Measurements from ENCODE around the gene RAPGEF1.

DNA sequence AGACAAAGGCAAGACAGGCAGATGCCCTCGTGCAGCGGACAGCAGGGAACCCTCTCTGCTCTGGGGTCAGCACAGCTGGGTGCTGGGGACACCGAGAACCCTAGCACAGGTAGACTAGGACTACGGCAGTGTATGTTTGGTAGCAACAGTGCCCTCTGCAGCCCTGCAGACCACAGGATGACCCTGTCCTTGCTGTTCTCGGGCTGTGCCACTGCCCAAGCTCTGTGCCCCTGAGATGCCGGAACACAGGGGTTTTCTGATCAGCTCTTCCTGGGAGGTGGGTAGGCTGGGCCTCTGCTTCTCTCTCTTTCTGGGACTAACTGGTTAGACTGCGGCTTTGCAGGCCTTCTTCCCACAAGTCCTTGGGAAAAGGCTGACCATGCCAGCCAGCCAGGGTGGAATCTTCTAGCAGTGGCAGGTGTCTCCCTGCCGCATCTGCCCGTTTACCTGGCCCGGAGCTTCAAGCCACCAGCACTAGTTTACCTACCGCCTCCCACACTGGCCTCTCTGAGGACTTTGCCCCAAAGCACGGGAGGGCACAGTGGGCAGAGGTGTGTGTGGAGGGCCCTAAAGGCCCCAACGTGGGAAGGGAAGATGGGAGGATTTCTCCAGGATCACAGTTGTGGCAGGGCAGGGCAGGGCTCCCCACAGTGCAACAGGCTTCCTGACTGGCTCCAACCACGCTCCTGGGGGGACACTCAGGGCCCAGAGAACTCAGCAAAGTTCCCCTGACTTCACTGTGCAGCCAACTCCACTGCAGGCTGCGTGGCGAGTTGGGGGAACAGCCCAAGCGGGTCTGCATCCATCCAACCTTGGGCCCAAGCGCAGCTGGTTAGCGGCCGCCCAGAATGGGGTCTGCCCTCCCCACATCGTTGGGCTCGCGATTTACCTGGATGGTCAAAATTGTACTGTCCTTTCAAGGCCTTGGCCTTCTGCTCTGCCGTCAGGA is 210.0 kb downstream of the RAPGEF1 start:
- TF ChIP-seq GABPA (IDR thresholded peaks at IDR 0.05; ENCODE audit: low read depth) (no peak), POLR2AphosphoS5 (IDR thresholded peaks at IDR 0.05; ENCODE audit: low read depth) (no peak), SPI1 (IDR thresholded peaks at IDR 0.05; ENCODE audit: borderline replicate concordance, low read depth) (no peak)
- TF ChIP-seq, protein P1, sequence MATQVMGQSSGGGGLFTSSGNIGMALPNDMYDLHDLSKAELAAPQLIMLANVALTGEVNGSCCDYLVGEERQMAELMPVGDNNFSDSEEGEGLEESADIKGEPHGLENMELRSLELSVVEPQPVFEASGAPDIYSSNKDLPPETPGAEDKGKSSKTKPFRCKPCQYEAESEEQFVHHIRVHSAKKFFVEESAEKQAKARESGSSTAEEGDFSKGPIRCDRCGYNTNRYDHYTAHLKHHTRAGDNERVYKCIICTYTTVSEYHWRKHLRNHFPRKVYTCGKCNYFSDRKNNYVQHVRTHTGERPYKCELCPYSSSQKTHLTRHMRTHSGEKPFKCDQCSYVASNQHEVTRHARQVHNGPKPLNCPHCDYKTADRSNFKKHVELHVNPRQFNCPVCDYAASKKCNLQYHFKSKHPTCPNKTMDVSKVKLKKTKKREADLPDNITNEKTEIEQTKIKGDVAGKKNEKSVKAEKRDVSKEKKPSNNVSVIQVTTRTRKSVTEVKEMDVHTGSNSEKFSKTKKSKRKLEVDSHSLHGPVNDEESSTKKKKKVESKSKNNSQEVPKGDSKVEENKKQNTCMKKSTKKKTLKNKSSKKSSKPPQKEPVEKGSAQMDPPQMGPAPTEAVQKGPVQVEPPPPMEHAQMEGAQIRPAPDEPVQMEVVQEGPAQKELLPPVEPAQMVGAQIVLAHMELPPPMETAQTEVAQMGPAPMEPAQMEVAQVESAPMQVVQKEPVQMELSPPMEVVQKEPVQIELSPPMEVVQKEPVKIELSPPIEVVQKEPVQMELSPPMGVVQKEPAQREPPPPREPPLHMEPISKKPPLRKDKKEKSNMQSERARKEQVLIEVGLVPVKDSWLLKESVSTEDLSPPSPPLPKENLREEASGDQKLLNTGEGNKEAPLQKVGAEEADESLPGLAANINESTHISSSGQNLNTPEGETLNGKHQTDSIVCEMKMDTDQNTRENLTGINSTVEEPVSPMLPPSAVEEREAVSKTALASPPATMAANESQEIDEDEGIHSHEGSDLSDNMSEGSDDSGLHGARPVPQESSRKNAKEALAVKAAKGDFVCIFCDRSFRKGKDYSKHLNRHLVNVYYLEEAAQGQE (IDR thresholded peaks at IDR 0.05; ENCODE audit: insufficient replicate concordance, low read depth), result no peak
- TF ChIP-seq, protein P2, sequence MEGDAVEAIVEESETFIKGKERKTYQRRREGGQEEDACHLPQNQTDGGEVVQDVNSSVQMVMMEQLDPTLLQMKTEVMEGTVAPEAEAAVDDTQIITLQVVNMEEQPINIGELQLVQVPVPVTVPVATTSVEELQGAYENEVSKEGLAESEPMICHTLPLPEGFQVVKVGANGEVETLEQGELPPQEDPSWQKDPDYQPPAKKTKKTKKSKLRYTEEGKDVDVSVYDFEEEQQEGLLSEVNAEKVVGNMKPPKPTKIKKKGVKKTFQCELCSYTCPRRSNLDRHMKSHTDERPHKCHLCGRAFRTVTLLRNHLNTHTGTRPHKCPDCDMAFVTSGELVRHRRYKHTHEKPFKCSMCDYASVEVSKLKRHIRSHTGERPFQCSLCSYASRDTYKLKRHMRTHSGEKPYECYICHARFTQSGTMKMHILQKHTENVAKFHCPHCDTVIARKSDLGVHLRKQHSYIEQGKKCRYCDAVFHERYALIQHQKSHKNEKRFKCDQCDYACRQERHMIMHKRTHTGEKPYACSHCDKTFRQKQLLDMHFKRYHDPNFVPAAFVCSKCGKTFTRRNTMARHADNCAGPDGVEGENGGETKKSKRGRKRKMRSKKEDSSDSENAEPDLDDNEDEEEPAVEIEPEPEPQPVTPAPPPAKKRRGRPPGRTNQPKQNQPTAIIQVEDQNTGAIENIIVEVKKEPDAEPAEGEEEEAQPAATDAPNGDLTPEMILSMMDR (IDR thresholded peaks at IDR 0.05; ENCODE audit: insufficient read depth, low read length), result no peak
